ENCODE data around the gene ERVW-1.

Gene ERVW-1

GRCh38 chr7:92436612-92437445, 40.9 kb downstream of the ERVW-1 start:
- no peak for DNase-seq (ENCODE audit: low read depth in 1 of 2, low spot score in 1 of 2)
- Histone ChIP-seq H3K27me3 (ENCODE audit: insufficient read depth, poor library complexity, severe bottlenecking) (no peaks in the 10 kb centered on the region), H3K4me3 (replicated peaks; ENCODE audit: insufficient read depth, low read length) (no peak overlapping the region), H3K27ac (replicated peaks) (no peak overlapping the region)
- no peak for TF ChIP-seq SPI1 (IDR thresholded peaks at IDR 0.05; ENCODE audit: borderline replicate concordance, low read depth)
- TF ChIP-seq CTCF (IDR thresholded peaks at IDR 0.05; ENCODE audit: insufficient read depth, low read length), result no peak
- no peak for TF ChIP-seq REST (IDR thresholded peaks at IDR 0.05; ENCODE audit: insufficient replicate concordance, low read depth)
- TF ChIP-seq POLR2AphosphoS5 (IDR thresholded peaks at IDR 0.05; ENCODE audit: low read depth), result no peak
- no peak for TF ChIP-seq GABPA (IDR thresholded peaks at IDR 0.05; ENCODE audit: low read depth)

- TF ChIP-seq SPI1 (IDR thresholded peaks at IDR 0.05; ENCODE audit: borderline replicate concordance, low read depth), result no peak
- no peak for TF ChIP-seq CTCF (IDR thresholded peaks at IDR 0.05; ENCODE audit: insufficient read depth, low read length)
- no peak for TF ChIP-seq GABPA (IDR thresholded peaks at IDR 0.05; ENCODE audit: low read depth)
- no peak for TF ChIP-seq REST (IDR thresholded peaks at IDR 0.05; ENCODE audit: insufficient replicate concordance, low read depth)
- TF ChIP-seq POLR2AphosphoS5 (IDR thresholded peaks at IDR 0.05; ENCODE audit: low read depth), result no peak
- Histone ChIP-seq H3K27me3 (ENCODE audit: insufficient read depth, poor library complexity, severe bottlenecking) (no peaks in the 10 kb centered on the region), H3K4me3 (replicated peaks; ENCODE audit: insufficient read depth, low read length) (no peak overlapping the region), H3K27ac (replicated peaks) (no peak overlapping the region)
- no peak for DNase-seq (ENCODE audit: low read depth in 1 of 2, low spot score in 1 of 2)
Observed at GRCh38 chr7:92435542-92435941, 42.2 kb downstream of the ERVW-1 start.

GRCh38 chr7:92433019-92433418, 44.7 kb downstream of the ERVW-1 start:
- Histone ChIP-seq H3K27me3 (ENCODE audit: insufficient read depth, poor library complexity, severe bottlenecking) (no peaks in the 10 kb centered on the region), H3K27ac (replicated peaks) (no peak overlapping the region), H3K4me3 (replicated peaks; ENCODE audit: insufficient read depth, low read length) (no peak overlapping the region)
- no peak for TF ChIP-seq POLR2AphosphoS5 (IDR thresholded peaks at IDR 0.05; ENCODE audit: low read depth)
- no peak for TF ChIP-seq SPI1 (IDR thresholded peaks at IDR 0.05; ENCODE audit: borderline replicate concordance, low read depth)
- no peak for TF ChIP-seq REST (IDR thresholded peaks at IDR 0.05; ENCODE audit: insufficient replicate concordance, low read depth)
- no peak for TF ChIP-seq GABPA (IDR thresholded peaks at IDR 0.05; ENCODE audit: low read depth)
- TF ChIP-seq CTCF (IDR thresholded peaks at IDR 0.05; ENCODE audit: insufficient read depth, low read length), result no peak
- DNase-seq (ENCODE audit: low read depth in 1 of 2, low spot score in 1 of 2), result no peak

Data from HL-60 (cell line).